Measurements from ENCODE around the gene PDZK1IP1. TPM values are rescaled to one million over a fixed set of nuclear protein-coding genes. Genes with fewer than 3 reads are reported as not detected.

Gene PDZK1IP1
- total RNA-seq, 1 experiment from 2014 or later: not detected

DNA sequence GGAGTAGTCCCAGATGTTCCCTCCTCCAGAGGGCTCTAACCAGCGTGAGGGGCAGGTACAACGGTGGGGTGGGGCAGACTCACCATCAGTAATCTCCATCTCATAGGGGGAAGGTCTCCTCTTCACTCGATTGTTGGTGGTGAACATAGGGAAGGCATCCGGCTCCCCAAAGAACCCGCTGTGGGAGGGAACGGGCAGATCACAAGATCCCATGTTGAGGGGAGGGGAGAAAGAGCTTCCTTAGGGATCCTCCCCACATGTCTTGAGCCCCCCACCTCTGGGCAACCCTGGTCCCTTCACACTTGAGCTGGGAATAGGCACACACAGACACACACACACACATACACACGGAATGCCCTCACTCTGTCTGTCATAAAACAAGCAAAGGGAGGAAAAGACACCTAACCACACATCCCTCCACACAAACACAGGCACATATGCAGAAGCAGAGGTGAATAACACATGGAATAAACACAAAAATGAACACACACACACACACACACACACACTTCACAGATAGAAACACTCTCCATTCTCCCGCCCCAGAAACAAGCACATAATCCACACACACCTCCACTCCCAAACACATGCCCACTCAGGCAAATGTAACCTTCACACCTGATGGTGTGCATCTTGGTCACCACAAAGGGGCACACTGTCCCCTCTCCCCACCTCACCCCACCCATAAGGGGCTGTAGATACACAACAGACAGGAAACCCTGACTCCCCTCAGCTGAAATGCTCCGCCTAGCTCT lies 34.3 kb upstream of the PDZK1IP1 start:
- H2AFZ ChIP-seq (ENCODE audit: low read depth, low read length, poor library complexity, severe bottlenecking): no peak overlapping the region
- TF ChIP-seq SP1 (IDR thresholded peaks at IDR 0.05; ENCODE audit: low read depth) (no peak), EZH2 (IDR thresholded peaks at IDR 0.05) (no peak)
- no peaks in the 10 kb centered on the region for H3K36me3 ChIP-seq (ENCODE audit: control insufficient read depth in 1 of 2, insufficient read depth in 2 of 2, low read length in 2 of 2)
- H3K4me1 ChIP-seq (ENCODE audit: control insufficient read depth in 1 of 2, insufficient read depth in 2 of 2, low read length in 2 of 2): no peaks in the 10 kb centered on the region
- CTCF ChIA-PET: no interaction called here
- no peaks in the 10 kb centered on the region for H3K9me3 ChIP-seq (ENCODE audit: control insufficient read depth in 1 of 2, insufficient read depth in 1 of 2, low read depth in 1 of 2, low read length in 2 of 2)
- no peaks in the 10 kb centered on the region for H3K9me2 ChIP-seq (ENCODE audit: insufficient read depth)
- DNase-seq (ENCODE audit: low read depth, low spot score) (no peak), ATAC-seq (no peak)
- no peak overlapping the region for H3K27ac ChIP-seq (ENCODE audit: low read depth, low read length)
- intact Hi-C loops (cut with micrococcal nuclease): no loop called here
- no peaks in the 10 kb centered on the region for H4K20me1 ChIP-seq (ENCODE audit: insufficient read depth)
- H3K9ac ChIP-seq (ENCODE audit: low read length): no peak overlapping the region
- peaks cover 10% of the 10 kb centered on the region for H3K27me3 ChIP-seq (ENCODE audit: insufficient read depth, low read length)
- RAD21 ChIA-PET (ENCODE audit: low non-redundant PET in 1 of 2, low total read pairs in 2 of 2, uncharacterized antibody in 2 of 2, unreplicated experiment in 2 of 2): no interaction called here
- H3K4me3 ChIP-seq (replicated peaks in 1 of 2; ENCODE audit: low read depth in 1 of 2, low read length in 2 of 2): no peak overlapping the region
- POLR2A ChIA-PET: no interaction called here
- H3K79me2 ChIP-seq (ENCODE audit: insufficient read depth, low read length): no peaks in the 10 kb centered on the region
- no peak overlapping the region for H3K4me2 ChIP-seq (ENCODE audit: low read length)
- BruUV-seq (replicated peaks): no TSS peak

DNA sequence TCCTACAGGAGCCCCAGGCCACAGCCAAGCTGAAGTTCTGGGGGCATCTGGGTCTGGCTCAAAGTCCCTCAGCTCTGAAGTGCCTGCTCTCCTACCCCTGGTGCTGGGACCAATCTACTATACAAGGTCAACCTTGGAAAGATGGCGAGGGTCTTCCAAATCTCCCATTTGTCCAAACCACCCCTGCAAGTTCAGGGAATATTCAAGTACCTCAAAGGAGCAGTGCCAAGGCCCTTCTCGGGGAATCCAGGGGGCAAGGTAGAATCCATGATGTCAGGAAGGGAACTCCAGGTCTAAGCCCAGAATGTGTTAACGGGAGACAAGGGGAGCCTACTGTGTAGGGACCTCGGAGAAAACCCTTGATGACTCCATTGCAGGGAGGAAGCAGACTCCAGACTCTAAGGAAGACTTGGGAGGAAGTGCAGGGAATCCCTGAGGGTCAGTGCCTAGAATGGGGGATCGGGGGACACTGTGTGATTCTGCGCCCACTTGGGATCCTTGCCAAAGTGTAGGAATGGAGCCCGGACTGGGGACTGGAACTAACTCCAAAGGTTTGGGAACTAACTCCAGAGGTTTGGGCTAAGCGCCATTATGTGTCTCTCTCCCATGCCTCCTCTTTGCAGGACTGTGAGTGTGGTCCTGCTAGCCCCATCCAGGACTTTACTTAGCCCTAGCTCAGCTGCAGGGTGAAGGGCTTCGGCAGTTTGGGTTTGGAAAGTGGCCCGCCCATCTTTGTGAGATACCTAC lies 33.5 kb upstream of the PDZK1IP1 start:
- CTCF ChIA-PET: no interaction called here

More for the DNA sequence above, 33.5 kb upstream of the PDZK1IP1 start:
- Histone ChIP-seq H3K27ac (ENCODE audit: low read depth, low read length) (no peak overlapping the region), H3K36me3 (ENCODE audit: control insufficient read depth in 1 of 2, insufficient read depth in 2 of 2, low read length in 2 of 2) (no peaks in the 10 kb centered on the region), H3K9me3 (ENCODE audit: control insufficient read depth in 1 of 2, insufficient read depth in 1 of 2, low read depth in 1 of 2, low read length in 2 of 2) (no peaks in the 10 kb centered on the region), H3K4me3 (replicated peaks in 1 of 2; ENCODE audit: low read depth in 1 of 2, low read length in 2 of 2) (no peak overlapping the region), H3K9me2 (ENCODE audit: insufficient read depth) (no peaks in the 10 kb centered on the region), H2AFZ (ENCODE audit: low read depth, low read length, poor library complexity, severe bottlenecking) (no peak overlapping the region), H4K20me1 (ENCODE audit: insufficient read depth) (no peaks in the 10 kb centered on the region), H3K27me3 (ENCODE audit: insufficient read depth, low read length) (peaks cover 10% of the 10 kb centered on the region), H3K79me2 (ENCODE audit: insufficient read depth, low read length) (no peaks in the 10 kb centered on the region), H3K4me1 (ENCODE audit: control insufficient read depth in 1 of 2, insufficient read depth in 2 of 2, low read length in 2 of 2) (no peaks in the 10 kb centered on the region), H3K4me2 (ENCODE audit: low read length) (no peak overlapping the region), H3K9ac (ENCODE audit: low read length) (no peak overlapping the region)
- ATAC-seq (no peak), DNase-seq (ENCODE audit: low read depth, low spot score) (no peak)
- POLR2A ChIA-PET: no interaction called here
- RAD21 ChIA-PET (ENCODE audit: low non-redundant PET in 1 of 2, low total read pairs in 2 of 2, uncharacterized antibody in 2 of 2, unreplicated experiment in 2 of 2): no interaction called here
- BruUV-seq (replicated peaks): no TSS peak
- TF ChIP-seq, protein P1, sequence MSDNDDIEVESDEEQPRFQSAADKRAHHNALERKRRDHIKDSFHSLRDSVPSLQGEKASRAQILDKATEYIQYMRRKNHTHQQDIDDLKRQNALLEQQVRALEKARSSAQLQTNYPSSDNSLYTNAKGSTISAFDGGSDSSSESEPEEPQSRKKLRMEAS (IDR thresholded peaks at IDR 0.05): no peak
- intact Hi-C loops (cut with micrococcal nuclease): no loop called here

Data from HCT116 (cell line).